Neural crest cell (in vitro differentiated cells): ENCODE data around the gene ZNF44. TPM values are rescaled to one million over a fixed set of nuclear protein-coding genes. Genes with fewer than 3 reads are reported as not detected.

Experiments
- DNase-seq: peaks from one replicate; pipeline ENCODE4 v3.0.0; 2021; ENCODE audit warnings: low read depth, mixed read lengths, low spot score
- H3K27ac Mint-ChIP-seq: one replicate; pipeline ENCODE4 v1.8.0; 2021; ENCODE audit warnings: mild to moderate bottlenecking, mixed read lengths; ENCODE audit not compliant: unreplicated experiment
- H3K27me3 Mint-ChIP-seq: 2 replicates; pipeline ENCODE4 v1.8.0; 2021; ENCODE audit warnings: low read depth, mild to moderate bottlenecking, mixed read lengths
- H3K36me3 Mint-ChIP-seq: 2 replicates; pipeline ENCODE4 v1.8.0; 2021; ENCODE audit warnings: low read depth, mild to moderate bottlenecking, mixed read lengths
- H3K4me1 Mint-ChIP-seq: 2 replicates; pipeline ENCODE4 v1.8.0; 2021; ENCODE audit warnings: mixed read lengths
- H3K4me3 Mint-ChIP-seq: one replicate; pipeline ENCODE4 v1.8.0; 2021; ENCODE audit warnings: mild to moderate bottlenecking, mixed read lengths
- H3K9me3 Mint-ChIP-seq: 2 replicates; pipeline ENCODE4 v1.8.0; 2021; ENCODE audit warnings: mixed read lengths
- CTCF ChIP-seq: fragments of 200-600 bp; sonication (generic); conservative IDR thresholded peaks from 2 replicates; pipeline ENCODE4 v1.5.0; 2021; ENCODE audit warnings: antibody characterized with exemption, mild to moderate bottlenecking
- long read RNA-seq: library from polyadenylated mRNA; unstranded; transcript quantifications from one replicate; pipeline ENCODE4 v2.0.0, GENCODE V29; 2020
- total RNA-seq: library from RNA; stranded (reverse); gene quantifications from 2 replicates; pipeline ENCODE4 v1.2.1, GENCODE V29; 2021

The ZNF44 gene
- 5.5 and 5.8 TPM in 2 replicates for total RNA-seq
- long read RNA-seq, transcript ZNF44-202 (4 exons, 2,119 nt): major isoform, 14 of 21 reads
- long read RNA-seq, partial matches to known transcripts: 0 of 21 reads
- long read RNA-seq, other reads (novel, unspliced or antisense): 5 of 21 reads

- H3K9me3 Mint-ChIP-seq: no peaks in the 10 kb centered on the region
- H3K4me1 Mint-ChIP-seq: peaks cover 25% of the 10 kb centered on the region
- no peaks in the 10 kb centered on the region for H3K27me3 Mint-ChIP-seq
- DNase-seq: peak; percentile 89
- H3K4me3 Mint-ChIP-seq: peak within 1 kb of the TSS; percentile 100
- peaks cover 6% of the 10 kb centered on the region for H3K36me3 Mint-ChIP-seq
- TF ChIP-seq CTCF: no peak
- peak within 1 kb of the TSS; percentile 97 for H3K27ac Mint-ChIP-seq
Measured at GRCh38 chr19:12294249-12295158, at the start of gene ZNF44. ZNF44 (minus strand) TSS chr19:12294883; CDS start chr19:12294694, 189 bp downstream.

GRCh38 chr19:12333162-12334159 lies 38.8 kb upstream of the ZNF44 start, which contains the start of gene ZNF563:
ZNF563 (minus strand) TSS chr19:12333633; CDS start chr19:12333482, 151 bp downstream.
- H3K9me3 Mint-ChIP-seq: no peaks in the 10 kb centered on the region
- no peak for TF ChIP-seq CTCF
- peak; percentile 95 for DNase-seq
- peak within 1 kb of the TSS; percentile 98 for H3K4me3 Mint-ChIP-seq
- no peaks in the 10 kb centered on the region for H3K36me3 Mint-ChIP-seq
- H3K4me1 Mint-ChIP-seq: peaks cover 15% of the 10 kb centered on the region
- H3K27ac Mint-ChIP-seq: peak within 1 kb of the TSS; percentile 57
- H3K27me3 Mint-ChIP-seq: peaks cover 7% of the 10 kb centered on the region

GRCh38 chr19:12331211-12331941 lies 36.7 kb upstream of the ZNF44 start:
- peaks cover 15% of the 10 kb centered on the region for H3K4me1 Mint-ChIP-seq
- no peaks in the 10 kb centered on the region for H3K36me3 Mint-ChIP-seq
- no peak for DNase-seq
- no peaks in the 10 kb centered on the region for H3K9me3 Mint-ChIP-seq
- H3K27ac Mint-ChIP-seq: no peak overlapping the region
- TF ChIP-seq CTCF: no peak
- peaks cover 7% of the 10 kb centered on the region for H3K27me3 Mint-ChIP-seq
- peak overlapping the region; percentile 70 for H3K4me3 Mint-ChIP-seq

GRCh38 chr19:12330340-12330739 lies 35.7 kb upstream of the ZNF44 start:
- DNase-seq: no peak
- Mint-ChIP-seq H3K27ac (no peak overlapping the region), H3K27me3 (peaks cover 7% of the 10 kb centered on the region), H3K4me3 (no peak overlapping the region), H3K9me3 (no peaks in the 10 kb centered on the region), H3K4me1 (peaks cover 15% of the 10 kb centered on the region), H3K36me3 (no peaks in the 10 kb centered on the region)
- no peak for TF ChIP-seq CTCF
